ENCODE measurements around the gene ZNF646. TPM values are rescaled to one million over a fixed set of nuclear protein-coding genes. Genes with fewer than 3 reads are reported as not detected.

ZNF646 gene
- total and polyA plus RNA-seq, 2 of the 13 experiments (the other 11 are each of a cell fraction or from before 2014, with no cell fraction given): 3.4 to 10.9 TPM

GRCh38 chr16:31033709-31034492 lies 40.3 kb upstream of the ZNF646 start (continued):
- no peak for TF ChIP-seq CSRNP2 (CRISPR knock-in tag; conservative IDR thresholded peaks at IDR 0.05; ENCODE audit: low read depth)
- peak; percentile 88 for TF ChIP-seq ZNF605 (CRISPR knock-in tag; IDR thresholded peaks at IDR 0.05)
- no peak for TF ChIP-seq GTF2F1 (IDR thresholded peaks at IDR 0.05; ENCODE audit: low read length)
- no peak for TF ChIP-seq YY1 (IDR thresholded peaks at IDR 0.05; ENCODE audit: insufficient read depth, insufficient replicate concordance, low read depth, low read length)
- no peak for TF ChIP-seq SOX6 (IDR thresholded peaks at IDR 0.05)
- TF ChIP-seq SOX6 (CRISPR knock-in tag; IDR thresholded peaks at IDR 0.05): peak; percentile 71
- TF ChIP-seq MLX (CRISPR knock-in tag; IDR thresholded peaks at IDR 0.05): no peak; the same call in 1 of the 2 replicates
- TF ChIP-seq ZNF709 (CRISPR knock-in tag; IDR thresholded peaks at IDR 0.05): peak; percentile 44; the same call in 1 of the 2 replicates
- no peak for TF ChIP-seq PAWR (CRISPR knock-in tag; IDR thresholded peaks at IDR 0.05; ENCODE audit: borderline replicate concordance)
- no peak for TF ChIP-seq PRPF4 (IDR thresholded peaks at IDR 0.05; ENCODE audit: low read depth, low read length, poor library complexity, severe bottlenecking)
- TF ChIP-seq TOE1 (CRISPR knock-in tag; IDR thresholded peaks at IDR 0.05): no peak
- TF ChIP-seq ZNF547 (CRISPR knock-in tag; IDR thresholded peaks at IDR 0.05): no peak
- peak; percentile 84; the same call in 2 of the 3 replicates for TF ChIP-seq MXI1 (IDR thresholded peaks at IDR 0.05; ENCODE audit: borderline replicate concordance, low read depth, low read length)
- 0 out of 2 replicates have a peak, but pooled peaks have one; percentile 30 for TF ChIP-seq MEIS2 (CRISPR knock-in tag; IDR thresholded peaks at IDR 0.05)
- no peak for TF ChIP-seq IRF9 (CRISPR knock-in tag; IDR thresholded peaks at IDR 0.05; ENCODE audit: borderline replicate concordance)
- TF ChIP-seq ZMYM2 (CRISPR knock-in tag; IDR thresholded peaks at IDR 0.05): no peak
- no peak for TF ChIP-seq SRSF4 (IDR thresholded peaks at IDR 0.05; ENCODE audit: low read depth, low read length, poor library complexity, severe bottlenecking)
- peak; percentile 65; the same call in 1 of the 2 replicates for TF ChIP-seq PITX1 (CRISPR knock-in tag; IDR thresholded peaks at IDR 0.05)
- TF ChIP-seq SSRP1 (CRISPR knock-in tag; IDR thresholded peaks at IDR 0.05): no peak
- no peak for TF ChIP-seq JUND (CRISPR knock-in tag; IDR thresholded peaks at IDR 0.05)
- TF ChIP-seq ATF5 (CRISPR knock-in tag; IDR thresholded peaks at IDR 0.05; ENCODE audit: low read depth): no peak
- no peak for TF ChIP-seq ZNF34 (CRISPR knock-in tag; IDR thresholded peaks at IDR 0.05; ENCODE audit: borderline replicate concordance)
- no peak for TF ChIP-seq NR3C1 (CRISPR knock-in tag; IDR thresholded peaks at IDR 0.05)
- TF ChIP-seq WIZ (CRISPR knock-in tag; IDR thresholded peaks at IDR 0.05): no peak
- no peak; the same call in 1 of the 2 replicates for TF ChIP-seq MATR3 (CRISPR knock-in tag; IDR thresholded peaks at IDR 0.05)
- peak; percentile 85; the same call in 1 of the 2 replicates for TF ChIP-seq ZNF782 (CRISPR knock-in tag; IDR thresholded peaks at IDR 0.05; ENCODE audit: borderline replicate concordance)
- TF ChIP-seq SP1 (IDR thresholded peaks at IDR 0.05): no peak
- peak; percentile 83 for TF ChIP-seq SP1 (CRISPR knock-in tag; IDR thresholded peaks at IDR 0.05)
- TF ChIP-seq HOXD1 (CRISPR knock-in tag; IDR thresholded peaks at IDR 0.05): 0 out of 2 replicates have a peak, but pooled peaks have one; percentile 39
